ENCODE data around the gene AGMO. TPM values are rescaled to one million over a fixed set of nuclear protein-coding genes. Genes with fewer than 3 reads are reported as not detected.

The AGMO gene
- total RNA-seq, 1 donor from 2014 or later, result 0.60 TPM

DNA sequence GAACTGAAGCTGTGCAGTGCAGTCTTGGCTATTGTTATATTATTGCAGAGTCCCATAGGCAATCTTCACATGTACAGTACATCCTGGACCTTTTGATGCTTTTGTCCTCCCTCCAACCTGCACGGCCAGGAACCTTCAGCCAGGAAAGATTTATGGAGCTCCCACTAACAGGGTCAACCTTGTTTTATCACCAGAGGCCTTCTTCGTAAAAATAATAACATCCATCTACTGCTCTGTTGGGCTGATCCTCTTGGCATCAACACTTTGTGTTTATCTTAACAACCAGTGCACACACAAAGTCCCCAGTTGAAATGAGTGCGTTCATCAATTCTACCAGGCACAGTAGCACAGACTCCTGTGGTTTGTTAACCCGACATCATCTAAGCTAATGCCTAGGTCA lies 72.4 kb downstream of the AGMO start:
- Mint-ChIP-seq H3K9me3 (ENCODE audit: low read depth) (no peaks in the 10 kb centered on the region), H3K36me3 (ENCODE audit: low read depth) (no peaks in the 10 kb centered on the region), H3K4me1 (ENCODE audit: low read depth) (no peaks in the 10 kb centered on the region), H3K27me3 (ENCODE audit: low read depth) (no peaks in the 10 kb centered on the region), H3K4me3 (ENCODE audit: unreplicated experiment) (no peak overlapping the region), H3K27ac (ENCODE audit: unreplicated experiment) (no peak overlapping the region)
- no peak for DNase-seq (ENCODE audit: low spot score)
- TF ChIP-seq, protein P1, sequence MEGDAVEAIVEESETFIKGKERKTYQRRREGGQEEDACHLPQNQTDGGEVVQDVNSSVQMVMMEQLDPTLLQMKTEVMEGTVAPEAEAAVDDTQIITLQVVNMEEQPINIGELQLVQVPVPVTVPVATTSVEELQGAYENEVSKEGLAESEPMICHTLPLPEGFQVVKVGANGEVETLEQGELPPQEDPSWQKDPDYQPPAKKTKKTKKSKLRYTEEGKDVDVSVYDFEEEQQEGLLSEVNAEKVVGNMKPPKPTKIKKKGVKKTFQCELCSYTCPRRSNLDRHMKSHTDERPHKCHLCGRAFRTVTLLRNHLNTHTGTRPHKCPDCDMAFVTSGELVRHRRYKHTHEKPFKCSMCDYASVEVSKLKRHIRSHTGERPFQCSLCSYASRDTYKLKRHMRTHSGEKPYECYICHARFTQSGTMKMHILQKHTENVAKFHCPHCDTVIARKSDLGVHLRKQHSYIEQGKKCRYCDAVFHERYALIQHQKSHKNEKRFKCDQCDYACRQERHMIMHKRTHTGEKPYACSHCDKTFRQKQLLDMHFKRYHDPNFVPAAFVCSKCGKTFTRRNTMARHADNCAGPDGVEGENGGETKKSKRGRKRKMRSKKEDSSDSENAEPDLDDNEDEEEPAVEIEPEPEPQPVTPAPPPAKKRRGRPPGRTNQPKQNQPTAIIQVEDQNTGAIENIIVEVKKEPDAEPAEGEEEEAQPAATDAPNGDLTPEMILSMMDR (IDR thresholded peaks at IDR 0.05), result no peak

DNA sequence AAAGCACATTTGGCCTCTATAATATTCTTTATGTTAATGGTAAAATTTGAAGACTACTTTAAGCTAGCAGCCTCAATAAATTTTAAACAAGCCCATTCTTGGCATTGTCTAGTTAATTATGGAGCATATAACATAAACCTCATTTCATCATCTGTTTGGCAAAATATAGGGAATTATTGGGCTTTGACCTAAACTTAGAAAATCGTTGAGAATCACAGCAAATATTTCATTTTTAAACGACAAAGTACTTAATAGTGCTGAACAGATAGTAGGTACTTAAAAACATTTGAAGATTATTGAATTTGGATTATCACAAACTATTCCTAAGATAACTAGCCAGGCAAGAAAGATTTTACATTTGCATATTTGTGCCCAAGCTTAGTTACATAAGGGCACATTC lies 73.4 kb downstream of the AGMO start:
- Mint-ChIP-seq H3K9me3 (ENCODE audit: low read depth) (no peaks in the 10 kb centered on the region), H3K36me3 (ENCODE audit: low read depth) (no peaks in the 10 kb centered on the region), H3K27ac (ENCODE audit: unreplicated experiment) (no peak overlapping the region), H3K27me3 (ENCODE audit: low read depth) (no peaks in the 10 kb centered on the region), H3K4me3 (ENCODE audit: unreplicated experiment) (no peak overlapping the region), H3K4me1 (ENCODE audit: low read depth) (no peaks in the 10 kb centered on the region)
- TF ChIP-seq, protein P1 (IDR thresholded peaks at IDR 0.05), result no peak
- no peak for DNase-seq (ENCODE audit: low spot score)

DNA sequence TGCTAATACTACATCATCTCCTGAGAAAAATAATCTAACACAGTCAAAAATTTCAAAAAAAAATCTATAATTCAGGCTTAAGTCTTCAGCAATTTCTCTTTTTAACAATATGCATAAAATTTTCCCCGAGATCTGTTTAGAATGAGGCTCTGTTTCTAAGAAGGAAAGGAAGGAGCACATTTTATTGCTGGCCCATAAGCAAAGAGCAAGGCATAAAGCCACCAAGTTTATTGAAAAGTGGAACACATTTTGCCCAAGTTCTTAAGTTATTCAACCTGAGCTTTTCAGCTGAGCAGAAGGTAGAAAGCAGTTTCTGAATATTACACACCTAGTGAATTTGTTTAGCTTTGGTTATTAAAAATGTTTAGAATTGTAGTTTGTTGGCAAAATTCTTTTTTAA lies 73.9 kb downstream of the AGMO start:
- no peaks in the 10 kb centered on the region for H3K4me1 Mint-ChIP-seq (ENCODE audit: low read depth)

DNA sequence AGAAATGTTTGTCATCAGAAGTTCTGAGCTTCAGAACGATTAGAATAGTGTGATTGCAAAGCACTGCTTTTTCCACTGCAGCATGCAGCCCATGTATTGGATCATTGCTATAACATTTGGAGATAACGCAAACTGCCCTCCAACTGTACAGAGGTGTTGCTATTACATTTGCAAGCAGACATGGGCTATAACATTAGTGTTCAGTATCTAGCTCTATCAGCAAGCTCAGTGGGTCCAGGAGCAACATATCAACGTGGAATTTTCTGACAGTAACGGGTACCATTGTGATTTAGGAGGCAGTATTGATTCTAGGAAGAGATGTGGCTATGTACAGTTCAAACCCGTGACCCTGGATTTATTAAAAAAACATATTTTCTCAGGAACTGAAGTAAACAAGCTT lies 75.8 kb downstream of the AGMO start:
- Mint-ChIP-seq H3K9me3 (ENCODE audit: low read depth) (no peaks in the 10 kb centered on the region), H3K4me3 (ENCODE audit: unreplicated experiment) (no peak overlapping the region), H3K36me3 (ENCODE audit: low read depth) (no peaks in the 10 kb centered on the region), H3K27ac (ENCODE audit: unreplicated experiment) (no peak overlapping the region), H3K27me3 (ENCODE audit: low read depth) (no peaks in the 10 kb centered on the region), H3K4me1 (ENCODE audit: low read depth) (peaks cover 6% of the 10 kb centered on the region)
- TF ChIP-seq, protein P1 (IDR thresholded peaks at IDR 0.05), result no peak
- DNase-seq (ENCODE audit: low spot score), result no peak

More for the DNA sequence above, 73.9 kb downstream of the AGMO start:
- Mint-ChIP-seq H3K27me3 (ENCODE audit: low read depth) (no peaks in the 10 kb centered on the region), H3K27ac (ENCODE audit: unreplicated experiment) (no peak overlapping the region), H3K4me3 (ENCODE audit: unreplicated experiment) (no peak overlapping the region), H3K36me3 (ENCODE audit: low read depth) (no peaks in the 10 kb centered on the region), H3K9me3 (ENCODE audit: low read depth) (no peaks in the 10 kb centered on the region)
- TF ChIP-seq, protein P1 (IDR thresholded peaks at IDR 0.05), result no peak
- no peak for DNase-seq (ENCODE audit: low spot score)

DNA sequence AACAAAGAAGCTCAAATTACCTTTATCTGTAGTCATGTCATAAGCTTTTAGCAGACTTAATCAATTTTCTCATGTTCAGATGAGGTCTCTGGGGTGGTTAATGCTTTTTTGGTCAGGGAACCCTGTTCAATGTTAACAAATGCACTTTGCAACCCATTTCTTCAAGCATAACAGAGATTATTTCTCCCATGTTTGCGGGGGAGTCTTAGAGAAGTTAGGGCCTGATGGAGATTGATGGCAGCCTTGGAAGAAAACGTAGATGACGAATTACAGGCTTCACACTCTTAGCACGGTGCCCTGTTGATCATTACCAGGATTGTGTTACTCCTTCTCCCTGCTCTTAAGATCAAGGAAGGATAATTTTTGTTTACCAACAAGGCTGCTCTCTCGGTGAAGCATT lies 76.4 kb downstream of the AGMO start:
- TF ChIP-seq, protein P1 (IDR thresholded peaks at IDR 0.05), result no peak
- Mint-ChIP-seq H3K27ac (ENCODE audit: unreplicated experiment) (no peak overlapping the region), H3K36me3 (ENCODE audit: low read depth) (no peaks in the 10 kb centered on the region), H3K4me1 (ENCODE audit: low read depth) (peaks cover 10% of the 10 kb centered on the region), H3K27me3 (ENCODE audit: low read depth) (no peaks in the 10 kb centered on the region), H3K9me3 (ENCODE audit: low read depth) (no peaks in the 10 kb centered on the region), H3K4me3 (ENCODE audit: unreplicated experiment) (no peak overlapping the region)
- no peak for DNase-seq (ENCODE audit: low spot score)

All from chondrocyte (in vitro differentiated cells).